ENCODE data around the gene LILRB2. TPM values are rescaled to one million over a fixed set of nuclear protein-coding genes. Genes with fewer than 3 reads are reported as not detected.
A peak's percentile ranks its signal among the peaks of the same experiment; 100 is the strongest.

Gene LILRB2
- total and polyA plus RNA-seq, 2 donors (not counting 3 experiments of a cell fraction or from before 2014, with no cell fraction given) = not detected

- intact Hi-C loops (cut with micrococcal nuclease) (no loop called here), dilution Hi-C loops (cut with MboI; ENCODE audit: extremely low pct_ligation_motif_present, low sequenced_read_pairs) (no loop called here)
- H3K4me3 ChIP-seq (replicated peaks in 1 of 3; ENCODE audit: insufficient read depth in 1 of 3, low read depth in 1 of 3, low read length in 3 of 3) = peak overlapping the region in 1 of 3 experiments; percentile 14
- peak overlapping the region; percentile 68 for H3K27ac ChIP-seq (ENCODE audit: insufficient read depth, low read depth, low read length)
- ChIA-PET POLR2A (no interaction called here), CTCF (interaction anchor here (0.7 to 4.0 kb wide), 4 partner anchors 16 to 79 kb away, joined by 3 to 35 read pairs (median 4); no protein-coding TSS in a partner anchor)
- H2AFZ ChIP-seq (ENCODE audit: low read depth, low read length) = peak overlapping the region; percentile 64
- no peaks in the 10 kb centered on the region for H3K9me3 ChIP-seq (replicated peaks; ENCODE audit: control insufficient read depth, insufficient read depth, low read length)
- peak overlapping the region; percentile 20 for H3K9ac ChIP-seq (replicated peaks; ENCODE audit: extremely low read depth, insufficient read depth, low read length)
- peak overlapping the region; percentile 51 for H3K4me2 ChIP-seq (ENCODE audit: insufficient read depth, low read length)
- H3K9me1 ChIP-seq (replicated peaks; ENCODE audit: control insufficient read depth, extremely low read depth, insufficient read depth, low read length) = no peaks in the 10 kb centered on the region
- H3K36me3 ChIP-seq (ENCODE audit: control insufficient read depth in 2 of 2, extremely low read depth in 1 of 2, insufficient read depth in 2 of 2, low read length in 2 of 2) = no peaks in the 10 kb centered on the region
- DNase-seq (ENCODE audit: low read depth, low spot score) = peak; percentile 75
- no peaks in the 10 kb centered on the region for H3K27me3 ChIP-seq (ENCODE audit: control insufficient read depth in 2 of 2, insufficient read depth in 2 of 2, low read length in 2 of 2)
- H3K4me1 ChIP-seq (ENCODE audit: control insufficient read depth, extremely low read depth, insufficient read depth, low read length) = peaks cover 19% of the 10 kb centered on the region
- H4K20me1 ChIP-seq (replicated peaks; ENCODE audit: control insufficient read depth, extremely low read depth, insufficient read depth, low read length) = no peaks in the 10 kb centered on the region
- no peaks in the 10 kb centered on the region for H3K79me2 ChIP-seq (ENCODE audit: control insufficient read depth, insufficient read depth, low read length)
- TF ChIP-seq GATA2 (IDR thresholded peaks at IDR 0.05; ENCODE audit: insufficient read depth, insufficient read length, low read depth, low read length) (peak; percentile 17), POLR2AphosphoS5 (IDR thresholded peaks at IDR 0.05; ENCODE audit: insufficient read depth, low read depth, low read length) (peak; percentile 79), FOS (IDR thresholded peaks at IDR 0.05; ENCODE audit: borderline replicate concordance, insufficient read depth, low read length) (peak; percentile 79), MYC (IDR thresholded peaks at IDR 0.05; ENCODE audit: low read depth, low read length) (no peak), POLR2A (IDR thresholded peaks at IDR 0.05; ENCODE audit: low read depth, low read length) (peak; percentile 63), JUN (IDR thresholded peaks at IDR 0.05; ENCODE audit: borderline replicate concordance, insufficient read depth, insufficient read length, low read depth) (peak; percentile 15)
- BruUV-seq (replicated peaks) = TSS peak; percentile 58
- FAIRE-seq = peak; percentile 100
These were observed 32.8 kb downstream of the LILRB2 start for GRCh38 chr19:54248016-54248601.

All from endothelial cell of umbilical vein (primary cell).